Prostate gland (tissue), 2 donors: ENCODE data around the gene CBS. TPM values are rescaled to one million over a fixed set of nuclear protein-coding genes. Genes with fewer than 3 reads are reported as not detected.
"Not testable (repeated sequence)": the region's sequence is repeated elsewhere in the genome, so short reads cannot be mapped to it uniquely, and the experiment has no call there.

ENCODE experiments used
- DNase-seq: peaks from one replicate; pipeline ENCODE4 v3.0.0-alpha.2; 2019; ENCODE audit warnings: low spot score
- H3K27ac ChIP-seq, 2 donors: fragments of 200-600 bp; sonication (generic); 2 replicates each; pipeline ENCODE4 v1.5.1; 2017 to 2019
- H3K27me3 ChIP-seq: fragments of 200-600 bp; sonication (generic); replicated peaks from 2 replicates; pipeline ENCODE4 v1.5.1; 2019; ENCODE audit not compliant: insufficient read depth
- H3K36me3 ChIP-seq, 2 donors: fragments of 200-600 bp; sonication (generic); 1 replicate in 1 of 2; 2 replicates in 1 of 2; pipeline versions ENCODE4 v1.5.1 to v1.8.1; 2017 to 2019
- H3K4me1 ChIP-seq: fragments of 200-600 bp; sonication (generic); replicated peaks from 2 replicates; pipeline ENCODE4 v1.5.1; 2019
- H3K4me3 ChIP-seq, 2 donors: fragments of 200-600 bp; sonication (generic); 2 replicates each; pipeline ENCODE4 v1.5.1; 2017 to 2019
- H3K9me3 ChIP-seq: fragments of 200-600 bp; sonication (generic); 2 replicates; pipeline ENCODE4 v1.5.1; 2017
- WGBS: methylation state at CpG from one replicate; pipeline ENCODE4 v1.1.5; 2018; 5-methylcytosine and 5-hydroxymethylcytosine counted together
- intact Hi-C: fragments of 100-400 bp; cut with DNase I; formaldehyde crosslinking; loops from one replicate; pipeline ENCODE4 v1.14.2; 2022
- total RNA-seq, 2 donors: library from RNA; depleted of rRNA; stranded (reverse); fragments of >200 nt; gene quantifications; one replicate each; pipeline ENCODE4 v1.1.0, GENCODE V29; 2016

CBS gene
- total RNA-seq, 2 donors from 2014 or later: 48.9 to 72.7 TPM

DNA sequence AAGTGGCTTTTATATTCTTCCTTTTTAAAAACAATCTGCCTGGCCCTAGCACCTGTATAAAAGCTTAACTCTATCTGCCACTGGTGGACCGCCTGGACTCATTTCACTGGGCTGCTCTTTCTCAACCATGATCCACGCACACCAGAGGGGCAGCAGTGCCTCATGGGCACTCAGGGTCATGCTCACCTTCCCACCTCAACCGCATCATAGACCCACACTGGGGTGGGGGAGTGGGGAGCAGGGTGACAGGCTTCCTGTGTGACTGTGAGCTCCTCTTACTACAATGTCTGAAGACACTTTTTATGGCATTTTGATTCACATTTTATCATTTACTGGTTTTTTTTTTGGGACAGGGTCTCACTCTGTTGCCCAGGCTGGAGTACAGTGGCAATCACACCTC lies 15.3 kb upstream of the CBS start:
- H3K36me3 ChIP-seq, intact Hi-C loops, H3K27me3 ChIP-seq, H3K27ac ChIP-seq, H3K4me3 ChIP-seq, DNase-seq, H3K4me1 ChIP-seq, H3K9me3 ChIP-seq: not testable (repeated sequence)
- no CpG with 5 or more reads among the region's 3 CpGs for WGBS

DNA sequence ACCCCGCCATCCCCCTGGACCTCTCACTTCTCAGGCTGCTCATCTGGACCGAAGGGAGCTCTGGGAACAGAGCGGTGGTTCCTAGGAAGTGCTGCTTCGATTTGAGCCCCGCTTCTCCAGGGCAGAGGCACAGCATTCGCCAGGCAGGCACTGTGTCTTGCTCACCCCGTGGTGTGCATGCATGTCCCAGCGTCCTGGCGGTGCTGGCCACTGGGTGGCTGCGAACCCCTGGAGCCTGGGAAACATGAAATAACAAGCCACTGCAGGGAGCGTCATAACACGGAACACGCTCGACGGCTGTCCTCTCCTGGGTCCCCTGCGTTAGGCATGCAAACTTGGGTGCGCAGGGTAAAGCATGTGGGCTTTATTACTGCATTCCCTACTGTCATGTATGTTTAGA lies 13.8 kb upstream of the CBS start:
- no CpG with 5 or more reads among the region's 17 CpGs for WGBS
- intact Hi-C loops, DNase-seq: not testable (repeated sequence)

DNA sequence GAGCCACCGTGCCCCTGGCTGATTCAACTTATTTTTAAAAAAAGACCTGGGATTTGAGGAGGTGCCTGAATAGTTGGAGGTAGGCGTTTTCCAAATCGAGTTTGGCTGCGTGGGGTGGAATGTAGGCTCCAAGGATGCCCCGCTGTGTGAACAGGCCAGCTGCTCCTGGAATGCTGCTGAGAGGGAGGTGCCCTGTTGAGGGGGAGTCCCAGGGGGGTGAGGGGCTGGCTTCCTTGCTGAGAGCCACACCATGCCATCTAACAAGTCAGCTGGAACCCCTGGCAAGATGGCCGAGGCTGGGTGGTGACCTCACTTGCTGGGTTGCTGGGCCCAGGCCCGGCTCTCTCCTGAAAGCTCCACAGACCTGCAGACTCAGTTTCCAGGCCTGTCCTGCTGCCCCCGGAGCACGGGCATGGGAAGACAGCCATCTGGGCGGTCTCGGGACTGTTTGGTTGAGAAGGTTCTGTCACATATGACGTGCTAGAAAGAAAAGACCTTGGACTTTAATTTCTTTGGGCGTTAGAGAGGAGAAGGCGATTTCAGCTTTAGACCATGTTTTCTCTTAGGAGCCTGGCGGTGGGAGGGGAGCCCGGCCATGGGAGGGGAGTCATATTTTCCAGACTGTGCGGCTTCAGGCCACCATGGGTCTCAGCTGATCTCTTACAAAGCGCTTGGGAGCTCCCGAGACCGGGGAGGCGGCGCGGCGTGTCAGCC lies 7.1 kb upstream of the CBS start:
- intact Hi-C loops, H3K27me3 ChIP-seq, H3K4me3 ChIP-seq, H3K9me3 ChIP-seq, H3K27ac ChIP-seq, H3K36me3 ChIP-seq, H3K4me1 ChIP-seq, DNase-seq: not testable (repeated sequence)
- no CpG with 5 or more reads among the region's 24 CpGs for WGBS

More for the DNA sequence above, 13.8 kb upstream of the CBS start:
- H3K36me3 ChIP-seq, H3K4me1 ChIP-seq, H3K4me3 ChIP-seq, H3K27me3 ChIP-seq, H3K9me3 ChIP-seq, H3K27ac ChIP-seq: not testable (repeated sequence)

DNA sequence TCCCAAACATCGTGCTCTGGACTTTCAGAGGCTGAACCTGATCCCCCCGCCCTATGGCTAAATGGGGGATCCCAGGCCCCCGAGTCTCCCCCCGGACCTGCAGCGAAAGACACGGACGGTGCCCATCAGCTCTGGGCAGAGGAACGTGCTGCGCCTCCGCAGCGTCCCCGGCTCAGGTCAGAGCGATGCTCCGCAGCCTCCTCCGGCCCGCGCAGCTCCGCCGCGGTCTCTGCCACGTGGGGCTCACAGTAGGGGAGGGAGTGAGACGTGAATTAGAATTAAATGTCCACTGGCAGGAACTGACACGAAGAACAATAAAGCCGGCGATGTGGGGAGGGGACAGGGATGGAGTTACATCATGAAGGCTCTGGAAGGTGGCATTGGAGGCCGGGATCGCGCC lies 1.0 kb upstream of the CBS start:
- H3K4me3 ChIP-seq, DNase-seq, H3K27me3 ChIP-seq, H3K4me1 ChIP-seq, H3K27ac ChIP-seq, intact Hi-C loops, H3K36me3 ChIP-seq, H3K9me3 ChIP-seq: not testable (repeated sequence)
- no CpG with 5 or more reads among the region's 28 CpGs for WGBS

DNA sequence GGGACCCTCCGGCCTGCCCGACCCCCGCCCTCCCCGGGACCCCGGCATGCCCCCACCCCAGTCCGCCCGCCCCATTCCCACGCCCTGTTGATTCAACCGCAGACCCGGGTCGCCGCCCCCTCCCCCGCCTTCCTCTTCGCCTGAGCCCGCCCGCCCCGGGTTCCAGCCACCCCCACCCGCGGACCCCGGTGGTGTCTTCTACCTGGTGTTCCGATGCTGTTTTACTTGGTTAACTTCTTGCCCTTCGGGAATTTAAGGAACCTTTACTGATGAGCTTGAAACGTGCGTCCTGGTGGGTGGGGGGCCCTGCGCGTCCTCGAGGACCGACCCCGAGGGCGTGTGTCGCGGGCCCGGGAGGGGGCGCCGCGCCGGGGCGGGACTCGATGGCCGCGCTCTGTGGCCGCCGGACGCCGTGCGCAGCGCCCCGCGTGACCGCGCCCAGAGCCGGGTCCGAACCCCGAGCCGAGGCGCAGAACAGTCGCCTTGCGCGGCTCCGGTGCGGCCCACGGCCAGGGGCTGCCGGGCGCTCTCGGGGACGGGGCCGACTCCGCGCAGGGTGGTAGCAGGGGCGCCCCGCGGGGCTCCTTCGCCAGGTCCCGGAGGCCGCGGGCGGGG lies 495 bp upstream of the CBS start:
- H3K36me3 ChIP-seq, intact Hi-C loops, H3K9me3 ChIP-seq, H3K27me3 ChIP-seq, H3K4me3 ChIP-seq, H3K4me1 ChIP-seq, DNase-seq, H3K27ac ChIP-seq: not testable (repeated sequence)
- no CpG with 5 or more reads among the region's 77 CpGs for WGBS

DNA sequence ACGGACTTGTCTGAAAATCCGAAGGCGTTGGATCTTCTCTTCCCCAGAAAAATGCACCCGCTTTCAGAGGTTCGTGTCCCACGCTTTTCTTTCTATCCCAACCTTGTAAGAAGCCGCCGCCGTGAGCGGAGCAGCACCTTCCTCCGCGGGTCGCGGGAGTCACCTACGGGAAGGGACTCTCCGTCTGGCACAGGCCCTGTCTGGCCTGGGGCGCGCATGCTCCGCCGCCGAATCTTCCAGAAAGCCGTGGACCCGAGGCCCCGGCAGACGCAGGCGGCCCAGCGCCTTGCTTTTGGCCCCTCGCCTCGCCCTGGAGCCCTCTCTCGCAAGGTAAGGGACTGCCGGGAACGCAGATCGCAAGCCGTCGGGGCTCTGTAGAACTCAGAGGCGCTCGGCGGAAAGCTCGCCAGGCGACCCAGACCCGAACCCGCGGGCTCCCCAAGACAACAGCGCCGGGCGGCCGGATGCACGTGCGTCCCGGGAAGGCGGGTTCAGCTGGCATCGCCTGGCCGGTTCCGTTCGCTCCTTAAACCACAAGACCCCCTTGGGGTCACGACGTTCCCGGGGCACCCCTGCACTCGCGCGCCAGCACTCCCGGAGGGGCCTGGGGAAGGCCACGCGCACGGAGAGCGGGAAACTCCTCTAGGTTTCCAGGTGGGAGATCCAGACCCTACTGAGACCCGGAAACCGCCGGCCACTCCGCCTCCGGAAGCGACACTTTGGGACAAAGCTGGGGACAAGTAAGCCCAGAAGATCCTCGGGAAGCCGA lies 1.1 kb downstream of the CBS start:
- no CpG with 5 or more reads among the region's 74 CpGs for WGBS

DNA sequence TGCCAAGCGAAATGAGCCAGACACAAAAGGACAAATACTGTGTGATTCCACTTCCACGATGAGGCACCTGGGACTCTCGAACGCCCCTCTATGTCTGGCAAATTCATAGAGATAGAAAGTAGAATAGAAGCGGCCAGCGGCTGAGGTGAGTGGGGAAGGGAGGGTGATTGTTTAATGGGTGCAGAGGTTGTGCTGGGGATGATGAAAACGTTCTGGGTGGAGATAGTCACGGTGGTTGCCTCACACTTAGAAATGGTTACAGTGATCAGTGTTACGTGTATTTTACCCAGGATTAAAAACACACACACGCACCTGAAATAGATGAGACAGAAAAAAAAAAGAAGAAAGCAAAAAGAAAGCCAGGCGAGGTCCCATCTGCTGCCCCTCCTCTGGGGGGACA lies 2.9 kb downstream of the CBS start:
- H3K27ac ChIP-seq, H3K36me3 ChIP-seq, H3K4me3 ChIP-seq, DNase-seq, H3K9me3 ChIP-seq, H3K4me1 ChIP-seq, H3K27me3 ChIP-seq, intact Hi-C loops: not testable (repeated sequence)
- WGBS: no CpG with 5 or more reads among the region's 11 CpGs

More for the DNA sequence above, 1.1 kb downstream of the CBS start:
- DNase-seq, H3K27ac ChIP-seq, H3K9me3 ChIP-seq, H3K4me3 ChIP-seq, H3K27me3 ChIP-seq, H3K4me1 ChIP-seq, H3K36me3 ChIP-seq, intact Hi-C loops: not testable (repeated sequence)

DNA sequence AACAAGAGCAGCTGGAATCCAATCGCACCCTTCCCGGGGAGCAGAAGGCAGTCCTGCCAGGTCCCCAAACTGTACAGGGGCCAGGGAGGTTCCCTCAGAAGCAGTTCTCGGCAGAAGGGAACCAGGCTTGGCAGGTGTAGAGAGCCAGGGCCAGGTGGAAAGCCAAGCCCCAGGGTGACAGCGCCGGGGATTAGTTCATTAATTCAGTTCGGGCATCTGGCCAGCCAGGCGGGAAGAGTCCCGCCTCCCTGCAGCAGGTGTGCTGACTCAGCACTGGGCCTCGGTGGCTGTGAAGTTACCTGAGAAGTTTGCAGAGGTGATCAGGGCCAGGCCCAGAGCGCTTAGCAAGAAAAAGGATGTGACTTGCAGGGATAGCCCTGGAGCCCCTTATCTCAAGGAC lies 6.0 kb downstream of the CBS start:
- WGBS: no CpG with 5 or more reads among the region's 10 CpGs
- not testable (repeated sequence) for H3K4me1 ChIP-seq

DNA sequence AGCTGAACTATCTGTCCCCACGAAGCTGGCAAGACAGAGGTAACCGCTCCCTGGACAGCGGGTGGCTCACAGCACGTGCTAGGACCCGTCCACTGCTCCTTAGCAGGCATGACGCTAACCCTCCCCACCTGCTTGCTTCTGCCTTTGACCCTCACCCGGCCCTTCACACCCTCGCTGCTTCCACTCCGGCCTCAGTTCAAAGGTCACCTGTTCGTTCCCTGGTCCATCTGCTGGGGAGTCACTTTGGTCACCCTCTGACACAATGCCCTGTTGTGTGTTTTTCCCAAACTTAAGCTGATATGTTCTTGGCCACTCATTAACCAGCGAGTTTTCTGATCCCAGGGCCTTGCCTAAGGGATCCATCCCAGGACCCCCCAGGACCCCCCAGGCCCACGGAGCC lies 7.6 kb downstream of the CBS start:
- H3K27me3 ChIP-seq, H3K9me3 ChIP-seq, H3K27ac ChIP-seq, DNase-seq, H3K36me3 ChIP-seq, intact Hi-C loops, H3K4me3 ChIP-seq, H3K4me1 ChIP-seq: not testable (repeated sequence)
- WGBS: 97% methylated on average over 4 of the region's 12 CpGs

More for the DNA sequence above, 6.0 kb downstream of the CBS start:
- H3K4me3 ChIP-seq, DNase-seq, intact Hi-C loops, H3K27me3 ChIP-seq, H3K27ac ChIP-seq, H3K9me3 ChIP-seq, H3K36me3 ChIP-seq: not testable (repeated sequence)

DNA sequence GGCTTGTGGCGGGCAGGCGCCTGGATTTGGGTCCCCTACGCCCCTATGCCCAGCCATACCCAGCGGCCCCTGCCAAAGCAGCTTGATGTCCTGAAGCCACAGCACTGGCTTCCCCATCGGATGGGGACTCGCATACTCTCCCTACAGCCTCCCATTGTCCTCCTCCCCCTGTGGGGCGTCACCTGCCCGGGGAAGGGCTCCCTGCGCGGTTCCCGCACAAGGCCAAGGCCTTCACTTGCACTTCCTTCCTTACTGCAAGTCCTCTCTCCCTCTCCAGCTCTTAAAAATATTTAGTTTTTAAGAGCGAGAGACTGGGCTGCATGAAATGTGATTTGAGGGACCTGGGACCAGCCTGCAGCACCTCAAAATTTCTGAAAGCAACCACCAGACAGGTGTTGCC lies 8.9 kb downstream of the CBS start:
- H3K27ac ChIP-seq, H3K4me3 ChIP-seq, intact Hi-C loops, H3K36me3 ChIP-seq, H3K27me3 ChIP-seq, H3K4me1 ChIP-seq, DNase-seq, H3K9me3 ChIP-seq: not testable (repeated sequence)
- WGBS: 87% methylated on average over 8 of the region's 12 CpGs

DNA sequence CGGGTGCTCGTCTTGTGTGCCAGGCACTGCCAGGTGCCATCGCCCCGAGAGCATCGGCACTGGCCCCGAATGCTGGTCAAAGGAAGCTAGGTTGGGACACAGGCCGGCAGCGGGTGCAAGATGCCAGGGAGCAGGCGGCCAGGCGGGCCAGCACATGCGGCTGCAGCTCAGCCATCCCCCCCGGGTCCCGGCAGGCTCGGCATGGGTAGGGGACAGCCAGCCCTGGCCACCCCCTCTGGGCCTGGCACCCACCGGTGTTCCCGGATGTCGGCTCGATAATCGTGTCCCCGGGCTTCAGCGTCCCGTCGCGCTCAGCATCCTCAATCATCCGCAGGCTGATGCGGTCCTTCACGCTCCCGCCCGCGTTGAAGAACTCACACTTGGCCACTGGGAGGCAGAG lies 9.6 kb downstream of the CBS start:
- H3K36me3 ChIP-seq, H3K27ac ChIP-seq, H3K4me1 ChIP-seq, DNase-seq, H3K4me3 ChIP-seq, intact Hi-C loops, H3K27me3 ChIP-seq, H3K9me3 ChIP-seq: not testable (repeated sequence)
- 100% methylated on average over 1 of the region's 30 CpGs for WGBS

DNA sequence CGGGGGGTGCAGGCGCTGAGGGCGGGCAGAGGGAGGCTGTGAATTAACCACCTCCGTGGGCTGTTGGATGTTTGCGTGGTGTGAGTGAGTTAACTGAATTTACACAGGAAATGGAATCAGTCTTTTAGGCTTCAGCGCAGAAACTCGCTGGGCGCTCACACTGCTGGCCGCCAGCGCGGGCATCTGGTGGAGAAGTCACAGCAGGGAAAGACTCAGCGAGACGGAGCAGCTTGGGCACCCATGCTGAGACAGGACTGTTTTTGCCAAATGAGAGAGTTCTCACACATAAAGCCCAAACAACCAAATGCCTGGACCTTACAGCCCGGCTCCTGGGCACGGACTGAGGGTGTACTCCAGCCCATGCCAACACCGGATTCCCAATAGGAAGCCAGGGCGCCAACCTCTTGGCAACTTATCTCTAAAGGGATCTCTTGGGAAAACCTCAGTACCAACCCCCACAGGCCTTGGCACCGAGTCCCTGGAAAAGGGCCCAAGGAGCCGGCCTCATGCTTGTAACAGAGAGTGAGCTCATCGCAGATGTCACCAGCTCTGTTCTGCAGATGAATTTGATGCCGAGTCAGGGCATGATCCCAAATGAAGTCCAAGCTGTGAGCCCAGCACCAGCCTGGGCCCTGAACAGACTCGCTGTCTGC lies 11.2 kb downstream of the CBS start:
- H3K4me3 ChIP-seq, H3K4me1 ChIP-seq, intact Hi-C loops, H3K27ac ChIP-seq, H3K9me3 ChIP-seq, DNase-seq, H3K36me3 ChIP-seq, H3K27me3 ChIP-seq: not testable (repeated sequence)
- no CpG with 5 or more reads among the region's 22 CpGs for WGBS
